ENCODE data around the gene LIM2. TPM values are rescaled to one million over a fixed set of nuclear protein-coding genes. Genes with fewer than 3 reads are reported as not detected.
"Not testable (repeated sequence)": the region's sequence is repeated elsewhere in the genome, so short reads cannot be mapped to it uniquely, and the experiment has no call there.

Gene LIM2
- total RNA-seq, 4 donors from 2014 or later, result not detected

DNA sequence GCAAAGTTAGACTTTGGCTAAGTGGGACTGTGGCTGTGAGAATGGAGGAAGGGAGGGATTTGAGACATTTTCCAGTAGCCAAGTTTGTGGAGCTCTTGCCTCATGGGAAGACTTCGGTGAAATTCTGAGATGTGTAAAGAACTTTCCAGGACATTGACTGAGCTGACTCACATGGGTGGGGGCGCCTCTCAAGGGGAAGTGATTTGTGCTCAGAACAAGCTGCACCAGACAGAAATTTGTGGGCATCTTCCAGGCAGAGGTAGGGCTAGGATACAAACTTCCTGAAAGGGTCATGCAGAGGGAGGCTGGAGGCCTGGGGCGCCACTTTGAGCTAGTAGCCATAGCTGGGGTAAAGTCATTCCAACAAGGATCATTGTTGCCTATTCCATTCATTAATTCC, 39.4 kb upstream of the LIM2 start:
- Histone ChIP-seq H3K9me3 (no peaks in the 10 kb centered on the region), H3K4me1 (no peaks in the 10 kb centered on the region), H3K27ac (no peak overlapping the region), H3K27me3 (no peaks in the 10 kb centered on the region), H3K4me3 (replicated peaks in 1 of 3) (no peak overlapping the region), H3K36me3 (no peaks in the 10 kb centered on the region)
- WGBS, 2 donors, result 63 to 66% methylated on average over 3 of the region's 3 CpGs
- DNase-seq, result no peak
- TF ChIP-seq, protein P1, sequence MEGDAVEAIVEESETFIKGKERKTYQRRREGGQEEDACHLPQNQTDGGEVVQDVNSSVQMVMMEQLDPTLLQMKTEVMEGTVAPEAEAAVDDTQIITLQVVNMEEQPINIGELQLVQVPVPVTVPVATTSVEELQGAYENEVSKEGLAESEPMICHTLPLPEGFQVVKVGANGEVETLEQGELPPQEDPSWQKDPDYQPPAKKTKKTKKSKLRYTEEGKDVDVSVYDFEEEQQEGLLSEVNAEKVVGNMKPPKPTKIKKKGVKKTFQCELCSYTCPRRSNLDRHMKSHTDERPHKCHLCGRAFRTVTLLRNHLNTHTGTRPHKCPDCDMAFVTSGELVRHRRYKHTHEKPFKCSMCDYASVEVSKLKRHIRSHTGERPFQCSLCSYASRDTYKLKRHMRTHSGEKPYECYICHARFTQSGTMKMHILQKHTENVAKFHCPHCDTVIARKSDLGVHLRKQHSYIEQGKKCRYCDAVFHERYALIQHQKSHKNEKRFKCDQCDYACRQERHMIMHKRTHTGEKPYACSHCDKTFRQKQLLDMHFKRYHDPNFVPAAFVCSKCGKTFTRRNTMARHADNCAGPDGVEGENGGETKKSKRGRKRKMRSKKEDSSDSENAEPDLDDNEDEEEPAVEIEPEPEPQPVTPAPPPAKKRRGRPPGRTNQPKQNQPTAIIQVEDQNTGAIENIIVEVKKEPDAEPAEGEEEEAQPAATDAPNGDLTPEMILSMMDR (IDR thresholded peaks at IDR 0.05), result no peak
- no peak for TF ChIP-seq POLR2A (IDR thresholded peaks at IDR 0.05)
- intact Hi-C loops (cut with DNase I), result no loop called here

DNA sequence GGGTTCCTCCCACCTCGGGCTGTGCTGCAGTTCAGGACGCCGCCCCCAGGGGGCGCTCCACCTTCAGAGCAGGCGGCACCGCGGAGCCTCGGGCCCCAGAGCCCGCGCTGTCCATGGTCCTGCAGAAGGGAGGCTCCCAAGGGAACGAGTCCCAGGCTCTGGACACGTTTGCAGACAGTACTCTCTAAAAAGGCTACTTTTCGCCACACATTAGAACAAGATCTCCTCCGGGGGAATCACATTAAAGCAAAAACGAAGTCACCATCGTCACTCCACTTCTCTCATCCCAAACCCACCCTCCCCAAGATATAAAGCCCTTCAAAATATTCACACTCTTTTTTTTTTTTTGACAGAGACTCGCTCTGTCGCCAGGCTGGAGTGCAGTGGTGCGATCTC, 34.3 kb upstream of the LIM2 start:
- Histone ChIP-seq H3K27me3 (no peaks in the 10 kb centered on the region), H3K4me1 (no peaks in the 10 kb centered on the region), H3K27ac (no peak overlapping the region), H3K36me3 (no peaks in the 10 kb centered on the region), H3K4me3 (replicated peaks in 1 of 3) (no peak overlapping the region), H3K9me3 (no peaks in the 10 kb centered on the region)
- TF ChIP-seq, protein P1 (IDR thresholded peaks at IDR 0.05), result peak; percentile 65 to 97 (median 81)
- no peak for TF ChIP-seq POLR2A (IDR thresholded peaks at IDR 0.05)
- DNase-seq, result peak; percentile 71 to 78
- intact Hi-C loops (cut with DNase I), result no loop called here
- 12 to 23% methylated on average over 8 to 19 of the region's 19 CpGs for WGBS, 2 donors

DNA sequence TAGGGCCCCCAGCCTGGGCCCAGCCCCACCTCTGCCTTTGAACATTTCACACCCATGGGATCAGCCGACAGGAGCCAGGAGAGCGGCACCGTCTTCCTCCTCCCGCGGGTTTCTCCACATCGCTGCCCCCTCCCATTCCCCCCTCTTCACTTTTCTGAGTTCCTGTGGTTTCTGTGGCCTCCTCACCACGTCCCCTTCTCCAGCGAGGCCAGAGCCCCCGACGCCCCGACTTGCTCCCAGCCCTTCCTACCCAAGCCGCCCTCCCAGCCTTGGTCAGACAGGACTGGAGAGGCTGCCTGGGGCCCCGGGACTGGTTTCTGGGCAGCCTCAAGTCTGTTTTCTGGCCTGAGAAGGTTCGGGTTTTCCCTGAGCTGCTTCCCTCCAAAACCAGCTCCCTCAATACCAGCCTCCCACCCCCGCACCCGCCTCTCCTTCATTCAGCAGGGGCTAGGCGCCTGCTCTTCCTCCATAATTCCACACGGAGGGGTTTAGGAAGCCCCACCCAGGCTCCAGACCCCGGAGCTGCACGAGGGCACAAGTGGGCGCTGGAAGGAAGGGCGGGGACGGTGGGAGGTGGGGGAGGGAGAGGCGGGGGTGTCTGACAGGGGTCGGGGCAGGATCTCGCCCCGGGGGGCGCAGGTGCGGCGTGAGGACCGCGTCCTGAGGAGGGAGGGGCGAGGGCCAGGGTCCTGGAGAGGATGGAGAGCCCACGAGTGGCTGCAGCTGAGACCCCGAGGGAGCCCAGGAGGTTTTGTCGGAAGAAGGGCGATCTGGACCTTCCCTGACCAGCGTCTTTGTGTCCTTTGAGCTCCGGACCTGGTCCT, 33.7 kb upstream of the LIM2 start:
- DNase-seq, result no peak
- no peaks in the 10 kb centered on the region for H3K4me1 ChIP-seq
- H3K27me3 ChIP-seq, result no peaks in the 10 kb centered on the region
- no peak overlapping the region for H3K4me3 ChIP-seq (replicated peaks in 1 of 3)
- H3K9me3 ChIP-seq, result no peaks in the 10 kb centered on the region
- intact Hi-C loops (cut with DNase I), result no loop called here
- no peaks in the 10 kb centered on the region for H3K36me3 ChIP-seq
- H3K27ac ChIP-seq, result no peak overlapping the region
- TF ChIP-seq POLR2A (IDR thresholded peaks at IDR 0.05), result no peak
- TF ChIP-seq, protein P1 (IDR thresholded peaks at IDR 0.05), result no peak
- 14 to 18% methylated on average over 31 to 33 of the region's 39 CpGs for WGBS, 2 donors

DNA sequence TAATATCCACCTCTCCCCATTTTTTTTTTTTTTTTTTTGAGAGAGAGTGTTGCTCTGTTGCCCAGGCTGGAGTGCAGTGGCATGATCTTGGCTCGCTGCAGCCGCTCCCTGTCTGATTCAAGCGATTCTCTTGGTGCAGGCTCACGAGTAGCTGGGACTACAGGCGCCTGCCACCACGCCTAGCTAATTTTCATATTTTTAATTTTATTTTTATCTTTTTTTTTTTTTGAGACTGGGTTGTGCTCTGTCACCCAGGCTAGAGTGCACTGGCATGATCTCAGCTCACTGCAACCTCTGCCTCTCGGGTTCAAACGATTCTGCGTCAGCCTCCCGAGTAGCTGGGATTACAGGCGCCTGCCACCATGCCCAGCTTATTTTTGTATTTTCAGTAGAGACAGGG, 32.7 kb upstream of the LIM2 start:
- intact Hi-C loops (cut with DNase I); H3K9me3 ChIP-seq; H3K36me3 ChIP-seq; DNase-seq; H3K27me3 ChIP-seq; H3K4me3 ChIP-seq (replicated peaks in 1 of 3); H3K27ac ChIP-seq; H3K4me1 ChIP-seq: not testable (repeated sequence)
- WGBS, 2 donors, result 86 to 87% methylated on average over 11 of the region's 11 CpGs

GRCh38 chr19:51418707-51419106, 30.9 kb upstream of the LIM2 start:
- H3K27me3 ChIP-seq, result no peaks in the 10 kb centered on the region
- intact Hi-C loops (cut with DNase I), result no loop called here
- no peak for DNase-seq

More at GRCh38 chr19:51418707-51419106, 30.9 kb upstream of the LIM2 start:
- no peaks in the 10 kb centered on the region for H3K9me3 ChIP-seq
- no peaks in the 10 kb centered on the region for H3K36me3 ChIP-seq
- TF ChIP-seq, protein P1 (IDR thresholded peaks at IDR 0.05), result no peak
- no peak for TF ChIP-seq POLR2A (IDR thresholded peaks at IDR 0.05)
- no peak overlapping the region for H3K27ac ChIP-seq
- WGBS, 2 donors, result 86% methylated on average over 2 of the region's 2 CpGs
- H3K4me3 ChIP-seq (replicated peaks in 1 of 3), result no peak overlapping the region
- H3K4me1 ChIP-seq, result no peaks in the 10 kb centered on the region

Measured in thyroid gland (tissue), 4 donors.